AG10803 (cell line): ENCODE data around the gene PVRIG.
"Not testable (repeated sequence)": the region's sequence is repeated elsewhere in the genome, so short reads cannot be mapped to it uniquely, and the experiment has no call there.

ENCODE experiments used
- DNase-seq: peaks from one replicate; pipeline ENCODE4 v3.0.0; 2010; ENCODE audit warnings: low read depth
- H3K4me3 ChIP-seq: 2 replicates; pipeline ENCODE4 v1.5.1; 2011; ENCODE audit warnings: mild to moderate bottlenecking, low read length, control low read depth
- TF ChIP-seq, protein P1 (sequence below): conservative IDR thresholded peaks from 2 replicates; pipeline ENCODE4 v1.5.1; 2011; ENCODE audit warnings: mild to moderate bottlenecking, low read length, control low read depth, inconsistent platforms

PVRIG gene

DNA sequence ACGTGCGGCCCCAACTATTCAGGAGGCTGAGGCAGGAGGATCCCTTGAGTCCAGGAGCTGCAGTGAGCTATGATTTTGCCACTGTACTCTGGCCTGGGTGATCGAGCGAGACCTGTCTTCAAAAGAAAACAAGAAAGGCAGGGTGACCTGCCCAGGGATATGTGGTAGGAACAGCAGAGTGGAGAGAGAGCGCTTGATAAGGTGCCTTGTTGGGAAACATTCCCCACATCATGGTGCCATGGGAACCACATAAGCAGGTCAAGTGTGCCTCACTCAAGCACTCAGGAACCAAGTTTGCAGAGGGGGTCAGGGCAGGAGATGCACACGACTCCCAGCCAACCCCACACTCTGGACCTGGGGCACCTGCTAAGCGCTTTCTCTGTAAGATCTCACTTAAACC, 37.3 kb downstream of the PVRIG start:
- no peak for DNase-seq
- H3K4me3 ChIP-seq: no peak overlapping the region
- TF ChIP-seq, protein P1, sequence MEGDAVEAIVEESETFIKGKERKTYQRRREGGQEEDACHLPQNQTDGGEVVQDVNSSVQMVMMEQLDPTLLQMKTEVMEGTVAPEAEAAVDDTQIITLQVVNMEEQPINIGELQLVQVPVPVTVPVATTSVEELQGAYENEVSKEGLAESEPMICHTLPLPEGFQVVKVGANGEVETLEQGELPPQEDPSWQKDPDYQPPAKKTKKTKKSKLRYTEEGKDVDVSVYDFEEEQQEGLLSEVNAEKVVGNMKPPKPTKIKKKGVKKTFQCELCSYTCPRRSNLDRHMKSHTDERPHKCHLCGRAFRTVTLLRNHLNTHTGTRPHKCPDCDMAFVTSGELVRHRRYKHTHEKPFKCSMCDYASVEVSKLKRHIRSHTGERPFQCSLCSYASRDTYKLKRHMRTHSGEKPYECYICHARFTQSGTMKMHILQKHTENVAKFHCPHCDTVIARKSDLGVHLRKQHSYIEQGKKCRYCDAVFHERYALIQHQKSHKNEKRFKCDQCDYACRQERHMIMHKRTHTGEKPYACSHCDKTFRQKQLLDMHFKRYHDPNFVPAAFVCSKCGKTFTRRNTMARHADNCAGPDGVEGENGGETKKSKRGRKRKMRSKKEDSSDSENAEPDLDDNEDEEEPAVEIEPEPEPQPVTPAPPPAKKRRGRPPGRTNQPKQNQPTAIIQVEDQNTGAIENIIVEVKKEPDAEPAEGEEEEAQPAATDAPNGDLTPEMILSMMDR: no peak

DNA sequence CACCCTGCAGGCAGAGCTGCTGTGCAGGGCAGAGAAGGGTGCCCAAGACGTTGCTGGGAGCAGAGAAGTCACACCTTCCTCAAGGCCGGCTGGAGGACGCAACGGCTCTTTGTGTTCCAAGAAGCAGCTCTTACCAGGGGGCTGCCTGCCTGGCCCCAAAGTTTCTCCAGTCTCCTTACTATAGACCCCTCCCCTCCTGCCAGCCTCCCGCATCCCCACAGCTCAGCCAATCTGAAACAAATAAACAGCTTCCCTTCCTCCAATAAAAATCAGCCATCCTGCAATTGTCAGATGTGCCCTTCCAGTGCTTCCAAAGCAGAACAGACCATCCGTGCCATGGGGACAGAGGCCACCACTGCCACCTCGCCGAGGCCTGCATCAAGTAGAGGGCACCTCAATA, 40.2 kb downstream of the PVRIG start:
- not testable (repeated sequence) for DNase-seq, H3K4me3 ChIP-seq

DNA sequence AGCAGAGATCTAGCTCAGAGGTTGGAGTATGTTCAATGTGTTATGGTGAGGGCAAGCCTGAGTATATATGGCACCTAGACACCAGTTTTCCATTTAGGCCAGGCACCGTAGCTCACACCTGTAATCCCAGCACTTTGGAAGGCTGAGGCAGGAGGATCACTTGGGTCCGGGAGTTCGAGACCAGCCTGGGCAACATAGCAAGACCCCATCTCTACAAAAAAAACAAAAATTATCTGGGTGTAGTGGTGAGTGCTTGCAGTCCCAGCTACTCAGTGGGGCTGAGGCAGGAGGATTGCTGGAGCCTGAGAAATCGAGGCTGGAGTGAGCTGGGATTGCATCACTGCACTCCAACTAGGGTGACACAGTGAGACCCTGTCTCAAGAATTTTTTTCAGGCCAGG, 43.1 kb downstream of the PVRIG start:
- not testable (repeated sequence) for H3K4me3 ChIP-seq, DNase-seq

GRCh38 chr7:100264223-100264622, 44.5 kb downstream of the PVRIG start:
- DNase-seq, H3K4me3 ChIP-seq: not testable (repeated sequence)

DNA sequence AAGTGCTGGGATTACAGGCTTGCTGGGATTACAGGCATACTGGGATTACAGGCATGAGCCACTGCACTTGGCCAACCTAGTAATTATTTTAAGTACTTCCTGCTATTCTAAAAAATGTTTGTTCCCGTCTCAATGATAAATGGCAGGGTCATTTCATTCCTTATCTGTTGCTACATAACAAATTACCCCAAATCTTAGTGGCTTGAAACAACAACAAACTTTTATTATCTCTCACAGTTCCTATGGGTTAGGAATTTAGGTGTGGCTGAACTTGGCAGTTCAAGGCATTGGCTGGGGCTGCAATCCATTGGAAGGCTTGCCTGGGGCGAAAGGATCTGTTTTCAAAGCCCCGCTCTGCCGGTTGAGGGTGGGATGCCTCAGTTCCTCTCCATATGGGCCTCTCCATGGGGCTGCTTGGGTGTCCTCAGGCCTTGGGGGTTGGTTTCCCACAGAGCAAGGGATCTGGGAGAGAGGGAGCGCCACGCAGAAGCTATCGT, 45.0 kb downstream of the PVRIG start:
- H3K4me3 ChIP-seq: not testable (repeated sequence)
- DNase-seq: peak; percentile 7

GRCh38 chr7:100265851-100266250, 46.1 kb downstream of the PVRIG start:
- not testable (repeated sequence) for H3K4me3 ChIP-seq
- DNase-seq: peak; percentile 22

GRCh38 chr7:100266576-100267354, 47.0 kb downstream of the PVRIG start:
- H3K4me3 ChIP-seq: no peak overlapping the region
- no peak for DNase-seq
- TF ChIP-seq, protein P1: no peak

GRCh38 chr7:100267648-100268047, 47.9 kb downstream of the PVRIG start:
- TF ChIP-seq, protein P1: no peak
- DNase-seq: no peak
- H3K4me3 ChIP-seq: no peak overlapping the region

DNA sequence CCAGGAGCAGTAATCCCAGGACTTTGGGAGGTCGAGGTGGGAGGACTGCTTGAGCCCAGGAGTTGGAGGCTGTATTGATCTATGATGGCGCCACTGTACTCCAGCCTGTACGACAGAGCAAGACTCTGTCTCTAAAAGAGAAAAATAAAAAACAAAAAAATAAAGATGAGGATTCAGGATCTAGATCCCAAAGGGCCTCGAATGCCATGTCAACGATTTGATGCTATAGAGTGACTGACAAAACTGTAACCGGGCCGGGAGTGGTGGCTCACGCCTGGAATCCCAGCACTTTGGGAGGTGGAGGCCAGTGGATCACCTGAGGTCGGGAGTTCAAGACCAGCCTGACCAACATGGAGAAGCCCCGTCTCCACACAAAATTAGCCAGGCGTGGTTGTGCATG, 49.1 kb downstream of the PVRIG start:
- H3K4me3 ChIP-seq, DNase-seq: not testable (repeated sequence)

DNA sequence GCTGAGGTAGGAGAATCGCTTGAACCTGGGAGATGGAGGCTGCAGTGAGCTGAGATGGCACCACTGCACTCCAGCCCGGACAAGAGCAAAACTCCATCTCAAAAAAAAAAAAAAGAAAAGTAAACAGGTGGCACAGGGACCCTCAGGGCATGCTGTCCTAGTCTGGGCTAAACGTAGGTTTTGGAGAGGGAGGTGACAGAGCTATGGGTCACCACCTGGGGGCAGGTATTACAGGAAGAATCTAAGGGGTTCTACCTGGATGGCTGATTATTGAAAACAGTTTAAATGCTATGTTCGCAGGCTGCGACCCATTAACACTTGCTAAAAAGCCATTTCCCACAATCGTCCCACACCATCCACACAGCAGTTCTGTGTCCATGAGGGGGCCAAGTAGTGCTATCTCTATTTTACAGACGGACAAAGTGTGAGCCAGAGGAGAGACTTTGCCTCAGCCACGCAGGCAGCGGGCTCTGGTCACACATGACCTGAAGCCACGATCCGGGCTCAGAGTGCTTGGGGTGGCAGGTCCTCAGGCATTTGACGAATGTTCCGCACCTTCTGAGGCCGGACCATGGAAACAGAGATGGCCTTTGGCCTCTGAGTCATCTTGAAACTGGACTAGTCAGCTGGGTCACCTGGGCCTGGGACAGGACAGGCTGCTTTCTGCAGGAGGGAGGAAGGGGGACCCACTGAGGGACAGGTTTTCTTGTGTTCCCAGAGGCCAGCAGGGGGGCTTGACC, 49.7 kb downstream of the PVRIG start:
- DNase-seq, H3K4me3 ChIP-seq: not testable (repeated sequence)

- DNase-seq: not testable (repeated sequence)
- H3K4me3 ChIP-seq: peak overlapping the region; percentile 68
Observed at GRCh38 chr7:100270046-100270918, 50.5 kb downstream of the PVRIG start.
